IMR-90 (cell line): ENCODE results near the gene FAM234A.

Experiments used
- CEBPB ChIP-seq: IDR thresholded peaks from 2 replicates; pipeline ENCODE4 v1.6.1; 2012; ENCODE audit warnings: low read depth, low read length, improper control_type of control experiment
- MXI1 ChIP-seq: IDR thresholded peaks from 2 replicates; pipeline ENCODE4 v1.6.1; 2012; ENCODE audit warnings: low read depth, mild to moderate bottlenecking, low read length, moderate library complexity, borderline replicate concordance
- POLR2A ChIP-seq: IDR thresholded peaks from 2 replicates; pipeline ENCODE4 v1.6.1; 2012; ENCODE audit warnings: mild to moderate bottlenecking, low read depth, low read length
- RAD21 ChIP-seq: IDR thresholded peaks from 2 replicates; pipeline ENCODE4 v1.6.1; 2012; ENCODE audit warnings: low read length, improper control_type of control experiment
- RCOR1 ChIP-seq: IDR thresholded peaks from 2 replicates; pipeline ENCODE4 v1.6.1; 2012; ENCODE audit warnings: mild to moderate bottlenecking, low read length, improper control_type of control experiment; ENCODE audit not compliant: insufficient replicate concordance
- RFX5 ChIP-seq: IDR thresholded peaks from 2 replicates; pipeline ENCODE4 v1.8.0; 2012; ENCODE audit warnings: low read depth, mild to moderate bottlenecking, low read length, moderate library complexity
- TF ChIP-seq, protein P1 (sequence below): conservative IDR thresholded peaks from 2 replicates; pipeline ENCODE4 v1.5.1; 2012; ENCODE audit warnings: mild to moderate bottlenecking, low read depth, low read length, improper control_type of control experiment
- TF ChIP-seq, protein P2 (sequence below): fragments of 150-350 bp; IDR thresholded peaks from 2 replicates; pipeline ENCODE4 v1.6.1; 2017; ENCODE audit warnings: mild to moderate bottlenecking, antibody characterized with exemption, low read length, low read depth
- TF ChIP-seq, protein P3 (sequence below): fragments of 150-350 bp; IDR thresholded peaks from 2 replicates; pipeline ENCODE4 v1.6.1; 2016; ENCODE audit warnings: low read depth, mild to moderate bottlenecking, low read length, moderate library complexity, borderline replicate concordance

DNA sequence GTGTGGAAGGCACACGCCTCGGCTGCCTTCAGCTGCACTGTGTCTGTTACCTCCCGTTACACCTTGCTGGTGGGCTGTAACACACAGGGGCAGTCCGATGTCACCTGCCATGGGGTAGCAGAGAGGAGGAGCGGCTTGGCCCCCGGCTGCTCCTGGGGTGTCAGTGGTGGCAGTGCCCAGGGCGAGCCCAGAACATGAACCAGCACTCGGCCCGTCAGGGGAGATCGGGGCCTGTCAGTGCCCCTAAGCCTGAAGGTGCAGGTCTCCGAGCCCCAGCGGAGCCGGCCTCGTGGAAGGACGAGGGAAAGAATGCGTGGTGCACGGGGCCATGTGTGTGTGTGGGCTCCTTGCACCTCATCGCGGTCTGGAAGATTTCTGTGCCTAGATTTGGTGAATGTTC, 25.7 kb downstream of the FAM234A start:
- TF ChIP-seq, protein P1, sequence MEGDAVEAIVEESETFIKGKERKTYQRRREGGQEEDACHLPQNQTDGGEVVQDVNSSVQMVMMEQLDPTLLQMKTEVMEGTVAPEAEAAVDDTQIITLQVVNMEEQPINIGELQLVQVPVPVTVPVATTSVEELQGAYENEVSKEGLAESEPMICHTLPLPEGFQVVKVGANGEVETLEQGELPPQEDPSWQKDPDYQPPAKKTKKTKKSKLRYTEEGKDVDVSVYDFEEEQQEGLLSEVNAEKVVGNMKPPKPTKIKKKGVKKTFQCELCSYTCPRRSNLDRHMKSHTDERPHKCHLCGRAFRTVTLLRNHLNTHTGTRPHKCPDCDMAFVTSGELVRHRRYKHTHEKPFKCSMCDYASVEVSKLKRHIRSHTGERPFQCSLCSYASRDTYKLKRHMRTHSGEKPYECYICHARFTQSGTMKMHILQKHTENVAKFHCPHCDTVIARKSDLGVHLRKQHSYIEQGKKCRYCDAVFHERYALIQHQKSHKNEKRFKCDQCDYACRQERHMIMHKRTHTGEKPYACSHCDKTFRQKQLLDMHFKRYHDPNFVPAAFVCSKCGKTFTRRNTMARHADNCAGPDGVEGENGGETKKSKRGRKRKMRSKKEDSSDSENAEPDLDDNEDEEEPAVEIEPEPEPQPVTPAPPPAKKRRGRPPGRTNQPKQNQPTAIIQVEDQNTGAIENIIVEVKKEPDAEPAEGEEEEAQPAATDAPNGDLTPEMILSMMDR, result no peak
- TF ChIP-seq CEBPB (no peak), MXI1 (no peak), POLR2A (no peak), RFX5 (no peak), RAD21 (no peak), RCOR1 (no peak)
- TF ChIP-seq, protein P2, sequence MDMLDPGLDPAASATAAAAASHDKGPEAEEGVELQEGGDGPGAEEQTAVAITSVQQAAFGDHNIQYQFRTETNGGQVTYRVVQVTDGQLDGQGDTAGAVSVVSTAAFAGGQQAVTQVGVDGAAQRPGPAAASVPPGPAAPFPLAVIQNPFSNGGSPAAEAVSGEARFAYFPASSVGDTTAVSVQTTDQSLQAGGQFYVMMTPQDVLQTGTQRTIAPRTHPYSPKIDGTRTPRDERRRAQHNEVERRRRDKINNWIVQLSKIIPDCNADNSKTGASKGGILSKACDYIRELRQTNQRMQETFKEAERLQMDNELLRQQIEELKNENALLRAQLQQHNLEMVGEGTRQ, result no peak
- TF ChIP-seq, protein P3, sequence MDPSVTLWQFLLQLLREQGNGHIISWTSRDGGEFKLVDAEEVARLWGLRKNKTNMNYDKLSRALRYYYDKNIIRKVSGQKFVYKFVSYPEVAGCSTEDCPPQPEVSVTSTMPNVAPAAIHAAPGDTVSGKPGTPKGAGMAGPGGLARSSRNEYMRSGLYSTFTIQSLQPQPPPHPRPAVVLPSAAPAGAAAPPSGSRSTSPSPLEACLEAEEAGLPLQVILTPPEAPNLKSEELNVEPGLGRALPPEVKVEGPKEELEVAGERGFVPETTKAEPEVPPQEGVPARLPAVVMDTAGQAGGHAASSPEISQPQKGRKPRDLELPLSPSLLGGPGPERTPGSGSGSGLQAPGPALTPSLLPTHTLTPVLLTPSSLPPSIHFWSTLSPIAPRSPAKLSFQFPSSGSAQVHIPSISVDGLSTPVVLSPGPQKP, result no peak
